Tibial nerve (tissue), 4 donors: ENCODE measurements around the gene RPL29.

Experiments used
- EP300 ChIP-seq, 2 donors: sonication (generic); formaldehyde crosslinking; IDR thresholded peaks; one replicate each; pipeline ENCODE4 v1.6.1; 2017; ENCODE audit warnings: antibody characterized with exemption in 2 of 2, mild to moderate bottlenecking in 1 of 2
- POLR2A ChIP-seq, 2 donors: fragments of 450-650 bp; IDR thresholded peaks; one replicate each; pipeline ENCODE4 v1.6.1; 2017; ENCODE audit warnings: antibody characterized with exemption in 2 of 2, mild to moderate bottlenecking in 2 of 2, moderate library complexity in 2 of 2
- TF ChIP-seq, protein P1 (sequence below), 5 experiments: fragments of 200-600 bp in 3 of 5; fragments of 450-650 bp in 2 of 5; sonication (generic) in 3 of 5; IDR thresholded peaks; one replicate each; pipeline ENCODE4 v1.5.1; 2016 to 2019; ENCODE audit warnings: antibody characterized with exemption in 5 of 5, mild to moderate bottlenecking in 3 of 5, moderate library complexity in 2 of 5

DNA sequence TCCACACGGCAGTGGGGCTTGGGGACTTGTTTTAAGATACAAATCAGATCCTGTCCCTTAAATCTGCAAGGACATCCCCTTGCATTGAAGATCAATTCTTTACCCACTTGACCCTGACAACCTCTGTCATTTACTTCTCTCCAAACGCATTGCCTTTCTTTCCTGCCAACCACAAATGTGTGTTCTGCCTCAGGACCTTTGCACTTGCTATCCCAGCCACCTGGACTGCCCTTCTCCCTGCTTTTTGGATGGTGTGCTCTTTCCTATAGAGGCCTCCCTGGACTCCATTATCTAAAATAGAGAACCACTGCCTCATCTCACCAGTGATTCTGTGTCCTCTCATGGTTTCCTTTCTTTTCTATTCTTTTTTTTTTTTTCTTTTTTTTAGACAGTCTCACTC is 1.5 kb upstream of the RPL29 start:
- TF ChIP-seq POLR2A (IDR thresholded peaks at IDR 0.05) (no peak), EP300 (IDR thresholded peaks at IDR 0.05) (no peak)
- TF ChIP-seq, protein P1, sequence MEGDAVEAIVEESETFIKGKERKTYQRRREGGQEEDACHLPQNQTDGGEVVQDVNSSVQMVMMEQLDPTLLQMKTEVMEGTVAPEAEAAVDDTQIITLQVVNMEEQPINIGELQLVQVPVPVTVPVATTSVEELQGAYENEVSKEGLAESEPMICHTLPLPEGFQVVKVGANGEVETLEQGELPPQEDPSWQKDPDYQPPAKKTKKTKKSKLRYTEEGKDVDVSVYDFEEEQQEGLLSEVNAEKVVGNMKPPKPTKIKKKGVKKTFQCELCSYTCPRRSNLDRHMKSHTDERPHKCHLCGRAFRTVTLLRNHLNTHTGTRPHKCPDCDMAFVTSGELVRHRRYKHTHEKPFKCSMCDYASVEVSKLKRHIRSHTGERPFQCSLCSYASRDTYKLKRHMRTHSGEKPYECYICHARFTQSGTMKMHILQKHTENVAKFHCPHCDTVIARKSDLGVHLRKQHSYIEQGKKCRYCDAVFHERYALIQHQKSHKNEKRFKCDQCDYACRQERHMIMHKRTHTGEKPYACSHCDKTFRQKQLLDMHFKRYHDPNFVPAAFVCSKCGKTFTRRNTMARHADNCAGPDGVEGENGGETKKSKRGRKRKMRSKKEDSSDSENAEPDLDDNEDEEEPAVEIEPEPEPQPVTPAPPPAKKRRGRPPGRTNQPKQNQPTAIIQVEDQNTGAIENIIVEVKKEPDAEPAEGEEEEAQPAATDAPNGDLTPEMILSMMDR (IDR thresholded peaks at IDR 0.05), result no peak
